Smooth muscle cell (in vitro differentiated cells): ENCODE measurements around the gene IRX5. TPM values are rescaled to one million over a fixed set of nuclear protein-coding genes. Genes with fewer than 3 reads are reported as not detected.

ENCODE experiments used
- DNase-seq: peaks from one replicate; lab custom pipeline; 2025; ENCODE audit not compliant: unreplicated experiment; lab: John Stamatoyannopoulos, UW
- H2AFZ ChIP-seq: fragments of 200-600 bp; sonication (generic); 2 replicates; pipeline ENCODE4 v1.6.0; 2016; ENCODE audit warnings: antibody characterized with exemption, low read depth, mild to moderate bottlenecking
- H3F3A ChIP-seq: fragments of 200-600 bp; sonication (generic); 2 replicates; pipeline ENCODE4 v1.6.0; 2017; ENCODE audit warnings: antibody characterized with exemption, low read depth
- H3K27ac ChIP-seq: fragments of 200-600 bp; sonication (generic); 2 replicates; pipeline ENCODE4 v1.5.1; 2016; ENCODE audit warnings: low read depth, mild to moderate bottlenecking
- H3K27me3 ChIP-seq: fragments of 200-600 bp; sonication (generic); 2 replicates; pipeline ENCODE4 v1.6.1; 2016; ENCODE audit warnings: low read depth, mild to moderate bottlenecking
- H3K36me3 ChIP-seq: fragments of 200-600 bp; sonication (generic); 2 replicates; pipeline ENCODE4 v1.5.1; 2016; ENCODE audit warnings: low read depth
- H3K4me1 ChIP-seq: fragments of 200-600 bp; sonication (generic); 2 replicates; pipeline ENCODE4 v1.5.1; 2016; ENCODE audit warnings: low read depth
- H3K4me2 ChIP-seq: fragments of 200-600 bp; sonication (generic); 2 replicates; pipeline ENCODE4 v1.6.0; 2016; ENCODE audit warnings: mild to moderate bottlenecking
- H3K4me3 ChIP-seq: fragments of 200-600 bp; sonication (generic); 2 replicates; pipeline ENCODE4 v1.5.1; 2016; ENCODE audit warnings: mild to moderate bottlenecking
- H3K79me2 ChIP-seq: fragments of 200-600 bp; sonication (generic); 2 replicates; pipeline ENCODE4 v1.6.0; 2016; ENCODE audit warnings: low read depth, mild to moderate bottlenecking
- H3K9ac ChIP-seq: fragments of 200-600 bp; sonication (generic); 2 replicates; pipeline ENCODE4 v1.6.0; 2016; ENCODE audit warnings: low read depth
- H3K9me3 ChIP-seq: fragments of 200-600 bp; sonication (generic); replicated peaks from 2 replicates; pipeline ENCODE4 v1.5.1; 2016; ENCODE audit warnings: low read depth
- H4K20me1 ChIP-seq: fragments of 200-600 bp; sonication (generic); 2 replicates; pipeline ENCODE4 v1.6.0; 2016; ENCODE audit warnings: low read depth
- CTCF ChIP-seq: fragments of 200-600 bp; sonication (generic); IDR thresholded peaks from 2 replicates; pipeline ENCODE4 v1.5.1; 2017; ENCODE audit warnings: borderline replicate concordance, mild to moderate bottlenecking, antibody characterized with exemption; ENCODE audit not compliant: insufficient read depth, poor library complexity, severe bottlenecking
- WGBS: methylation state at CpG from one replicate; pipeline ENCODE4 v1.1.7; 2016; ENCODE audit warnings: low lambda C conversion rate; 5-methylcytosine and 5-hydroxymethylcytosine counted together
- polyA plus RNA-seq: library from polyadenylated mRNA; unstranded; fragments of >200 nt; fragmentation: Nextera tagmentation; extraction: Ambion mirVana; gene quantifications from 2 replicates; pipeline ENCODE4 v1.2.1, GENCODE V29; 2016
- total RNA-seq: library from RNA; depleted of rRNA; stranded (reverse); fragments of >200 nt; gene quantifications from 2 replicates; pipeline ENCODE4 v1.2.3, GENCODE V29; 2014

The IRX5 gene
- total and polyA plus RNA-seq, 2 experiments from 2014 or later, result 1.5 to 2.7 TPM

- no peak overlapping the region for H2AFZ ChIP-seq
- no peaks in the 10 kb centered on the region for H3K9me3 ChIP-seq
- no peak overlapping the region for H3K4me2 ChIP-seq
- no peak overlapping the region for H3K27ac ChIP-seq
- H3K4me3 ChIP-seq, result no peak overlapping the region
- H3K9ac ChIP-seq, result no peak overlapping the region
- H3K36me3 ChIP-seq, result no peaks in the 10 kb centered on the region
- no peaks in the 10 kb centered on the region for H3K79me2 ChIP-seq
- no peaks in the 10 kb centered on the region for H3F3A ChIP-seq
- no peaks in the 10 kb centered on the region for H4K20me1 ChIP-seq
- no peak for TF ChIP-seq CTCF
- DNase-seq, result no peak
- whole genome bisulfite sequencing, result 89% methylated on average over 2 of the region's 2 CpGs
- H3K4me1 ChIP-seq, result no peaks in the 10 kb centered on the region
- peaks cover 5% of the 10 kb centered on the region for H3K27me3 ChIP-seq
These were observed 17.9 kb upstream of the IRX5 start for GRCh38 chr16:54912720-54913119.

DNA sequence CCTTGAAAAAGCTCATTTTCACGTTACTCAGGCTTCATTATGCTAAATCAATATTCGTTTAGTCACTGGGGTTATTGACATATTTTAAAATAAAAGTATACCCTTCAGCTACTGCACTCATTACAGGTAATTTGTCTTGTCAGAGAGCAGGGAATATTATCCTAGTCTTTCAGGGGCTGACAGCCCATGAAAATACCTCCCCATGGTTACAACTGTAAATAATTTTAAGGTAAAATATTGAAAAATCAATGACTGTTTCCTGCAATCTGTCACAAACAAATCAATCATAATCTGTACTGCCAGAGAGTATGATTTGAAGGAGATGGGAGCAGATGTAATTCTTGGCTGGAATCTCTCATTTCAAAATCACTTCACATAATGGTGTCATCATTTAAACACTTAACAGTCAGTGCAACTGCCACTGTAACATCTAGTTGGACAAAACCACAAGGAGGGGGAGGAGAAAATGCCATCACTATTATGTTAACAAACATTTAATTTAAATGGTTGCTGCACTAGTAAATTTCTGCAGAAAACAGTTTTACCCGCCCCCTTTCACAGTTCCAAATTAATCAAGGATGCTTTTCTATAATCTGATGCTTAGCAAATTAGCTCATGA lies 9.3 kb upstream of the IRX5 start:
- H3K9me3 ChIP-seq, result no peaks in the 10 kb centered on the region
- no peaks in the 10 kb centered on the region for H3K36me3 ChIP-seq
- H3F3A ChIP-seq, result no peaks in the 10 kb centered on the region
- H3K9ac ChIP-seq, result no peak overlapping the region
- H3K4me1 ChIP-seq, result no peaks in the 10 kb centered on the region
- peaks cover 14% of the 10 kb centered on the region for H3K79me2 ChIP-seq
- no peak overlapping the region for H2AFZ ChIP-seq
- WGBS, result 94% methylated on average over 3 of the region's 3 CpGs
- no peak overlapping the region for H3K4me2 ChIP-seq
- H4K20me1 ChIP-seq, result peaks cover 20% of the 10 kb centered on the region
- TF ChIP-seq CTCF, result no peak
- H3K4me3 ChIP-seq, result no peak overlapping the region
- no peaks in the 10 kb centered on the region for H3K27me3 ChIP-seq
- DNase-seq, result no peak
- H3K27ac ChIP-seq, result no peak overlapping the region

DNA sequence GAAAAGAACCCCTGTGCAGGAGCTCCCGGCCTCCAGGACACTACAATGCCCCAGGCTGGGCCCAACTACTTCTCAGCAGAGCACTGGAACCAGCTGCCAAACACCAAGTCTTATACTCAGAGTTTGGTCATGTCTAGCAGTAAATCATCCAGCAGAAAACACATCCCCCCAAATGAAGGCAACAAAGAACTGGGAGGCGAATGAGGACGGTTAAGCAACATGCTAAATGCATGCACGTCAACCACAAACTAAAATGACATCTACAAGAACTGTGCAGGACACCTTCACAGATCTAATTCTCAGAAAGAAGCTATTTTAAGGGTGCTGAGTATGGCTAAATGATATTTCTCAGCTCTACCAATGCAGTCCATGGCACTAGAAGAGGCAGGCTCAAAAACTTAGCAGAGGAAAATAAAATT lies 7.6 kb upstream of the IRX5 start:
- peaks cover 3% of the 10 kb centered on the region for H3K27me3 ChIP-seq
- H3F3A ChIP-seq, result no peaks in the 10 kb centered on the region
- no peak overlapping the region for H3K27ac ChIP-seq
- no peak for DNase-seq
- no peak overlapping the region for H3K4me2 ChIP-seq
- no peak overlapping the region for H3K9ac ChIP-seq
- H3K9me3 ChIP-seq, result no peaks in the 10 kb centered on the region
- no peak overlapping the region for H2AFZ ChIP-seq
- TF ChIP-seq CTCF, result no peak
- peaks cover 12% of the 10 kb centered on the region for H3K4me1 ChIP-seq
- no peak overlapping the region for H3K4me3 ChIP-seq
- H3K79me2 ChIP-seq, result peaks cover 14% of the 10 kb centered on the region
- H4K20me1 ChIP-seq, result peaks cover 30% of the 10 kb centered on the region
- 76% methylated on average over 4 of the region's 4 CpGs for WGBS
- no peaks in the 10 kb centered on the region for H3K36me3 ChIP-seq

- peaks cover 12% of the 10 kb centered on the region for H3K4me1 ChIP-seq
- H4K20me1 ChIP-seq, result peaks cover 30% of the 10 kb centered on the region
- H3K4me2 ChIP-seq, result no peak overlapping the region
- H3K79me2 ChIP-seq, result peaks cover 14% of the 10 kb centered on the region
- H2AFZ ChIP-seq, result no peak overlapping the region
- 91% methylated on average over 2 of the region's 2 CpGs for WGBS
- no peaks in the 10 kb centered on the region for H3K9me3 ChIP-seq
- no peak for TF ChIP-seq CTCF
- H3K9ac ChIP-seq, result no peak overlapping the region
- no peaks in the 10 kb centered on the region for H3F3A ChIP-seq
- H3K36me3 ChIP-seq, result no peaks in the 10 kb centered on the region
- peaks cover 3% of the 10 kb centered on the region for H3K27me3 ChIP-seq
- no peak for DNase-seq
- no peak overlapping the region for H3K27ac ChIP-seq
- H3K4me3 ChIP-seq, result no peak overlapping the region
These were observed 6.7 kb upstream of the IRX5 start for GRCh38 chr16:54923988-54924387.
